22Rv1 (cell line): Measurements from ENCODE around the gene ALG10B.

Experiments
- H3K27ac ChIP-seq: fragments of 450-650 bp; 2 replicates; pipeline ENCODE4 v1.5.1; 2017
- ZFX ChIP-seq: fragments of 450-650 bp; IDR thresholded peaks from 2 replicates; pipeline ENCODE4 v1.6.1; 2017; ENCODE audit warnings: antibody characterized with exemption, borderline replicate concordance
- TF ChIP-seq, protein P1 (sequence below): fragments of 450-650 bp; IDR thresholded peaks from 2 replicates; pipeline ENCODE4 v1.5.1; 2017; ENCODE audit warnings: mild to moderate bottlenecking

Gene ALG10B, protein sequence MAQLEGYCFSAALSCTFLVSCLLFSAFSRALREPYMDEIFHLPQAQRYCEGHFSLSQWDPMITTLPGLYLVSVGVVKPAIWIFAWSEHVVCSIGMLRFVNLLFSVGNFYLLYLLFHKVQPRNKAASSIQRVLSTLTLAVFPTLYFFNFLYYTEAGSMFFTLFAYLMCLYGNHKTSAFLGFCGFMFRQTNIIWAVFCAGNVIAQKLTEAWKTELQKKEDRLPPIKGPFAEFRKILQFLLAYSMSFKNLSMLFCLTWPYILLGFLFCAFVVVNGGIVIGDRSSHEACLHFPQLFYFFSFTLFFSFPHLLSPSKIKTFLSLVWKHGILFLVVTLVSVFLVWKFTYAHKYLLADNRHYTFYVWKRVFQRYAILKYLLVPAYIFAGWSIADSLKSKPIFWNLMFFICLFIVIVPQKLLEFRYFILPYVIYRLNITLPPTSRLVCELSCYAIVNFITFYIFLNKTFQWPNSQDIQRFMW

DNA sequence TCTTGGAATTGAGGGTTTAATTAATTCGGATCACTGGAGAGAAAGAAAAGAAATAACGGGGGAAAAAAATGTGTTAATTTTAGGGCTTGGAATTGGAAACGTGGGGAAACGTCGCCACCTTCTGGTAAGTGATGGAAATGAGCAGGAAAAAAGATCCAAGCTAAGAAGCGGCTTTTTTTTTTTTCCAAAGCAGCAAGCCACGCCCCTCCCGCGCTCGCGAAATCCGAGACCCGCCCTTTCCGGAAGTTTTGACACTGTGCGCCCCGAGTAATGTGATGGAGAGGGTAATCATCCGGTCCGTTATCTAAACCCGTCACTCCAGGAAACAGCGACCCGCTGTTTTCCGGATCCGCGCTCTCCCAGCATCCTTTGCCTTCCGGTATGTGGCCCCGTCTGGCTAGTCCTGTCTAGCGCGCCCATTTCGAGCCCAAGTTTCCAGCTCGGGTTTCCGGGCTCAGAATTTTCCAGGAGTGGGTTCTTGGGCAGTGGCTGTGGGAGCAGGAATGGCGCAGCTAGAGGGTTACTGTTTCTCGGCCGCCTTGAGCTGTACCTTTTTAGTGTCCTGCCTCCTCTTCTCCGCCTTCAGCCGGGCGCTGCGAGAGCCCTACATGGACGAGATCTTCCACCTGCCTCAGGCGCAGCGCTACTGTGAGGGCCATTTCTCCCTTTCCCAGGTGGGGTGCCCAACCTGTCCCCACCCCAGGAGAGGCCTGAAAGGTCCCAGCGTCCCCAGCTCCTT, at the start of gene ALG10B:
Gene ALG10B, plus strand, starts transcription at position 384 of the 739 bp plus-strand sequence. Its CDS starts 120 bp downstream, at position 504.
- H3K27ac ChIP-seq, result peak within 1 kb of the TSS; percentile 77
- TF ChIP-seq ZFX, result no peak
- TF ChIP-seq, protein P1, sequence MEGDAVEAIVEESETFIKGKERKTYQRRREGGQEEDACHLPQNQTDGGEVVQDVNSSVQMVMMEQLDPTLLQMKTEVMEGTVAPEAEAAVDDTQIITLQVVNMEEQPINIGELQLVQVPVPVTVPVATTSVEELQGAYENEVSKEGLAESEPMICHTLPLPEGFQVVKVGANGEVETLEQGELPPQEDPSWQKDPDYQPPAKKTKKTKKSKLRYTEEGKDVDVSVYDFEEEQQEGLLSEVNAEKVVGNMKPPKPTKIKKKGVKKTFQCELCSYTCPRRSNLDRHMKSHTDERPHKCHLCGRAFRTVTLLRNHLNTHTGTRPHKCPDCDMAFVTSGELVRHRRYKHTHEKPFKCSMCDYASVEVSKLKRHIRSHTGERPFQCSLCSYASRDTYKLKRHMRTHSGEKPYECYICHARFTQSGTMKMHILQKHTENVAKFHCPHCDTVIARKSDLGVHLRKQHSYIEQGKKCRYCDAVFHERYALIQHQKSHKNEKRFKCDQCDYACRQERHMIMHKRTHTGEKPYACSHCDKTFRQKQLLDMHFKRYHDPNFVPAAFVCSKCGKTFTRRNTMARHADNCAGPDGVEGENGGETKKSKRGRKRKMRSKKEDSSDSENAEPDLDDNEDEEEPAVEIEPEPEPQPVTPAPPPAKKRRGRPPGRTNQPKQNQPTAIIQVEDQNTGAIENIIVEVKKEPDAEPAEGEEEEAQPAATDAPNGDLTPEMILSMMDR, result peak; percentile 79

DNA sequence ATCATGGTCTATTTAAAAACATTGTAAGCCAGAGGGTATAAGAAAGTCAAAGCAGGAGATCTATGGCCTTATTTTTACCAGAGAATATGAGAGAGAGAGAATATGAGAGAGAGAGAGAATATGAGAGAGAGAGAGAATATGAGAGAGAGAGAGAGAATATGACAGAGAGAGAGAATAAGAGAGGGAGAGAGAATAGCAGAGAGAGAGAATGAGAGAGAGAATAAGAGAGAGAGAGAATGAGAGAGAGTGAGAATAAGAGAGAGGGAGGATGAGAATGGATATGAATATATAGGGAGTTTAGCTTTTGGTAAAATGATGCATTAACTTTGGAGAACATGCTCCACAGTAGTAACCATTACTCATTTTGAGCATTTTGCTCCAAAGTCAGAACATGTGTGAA, 48.0 kb upstream of the ALG10B start:
- no peak overlapping the region for H3K27ac ChIP-seq
- TF ChIP-seq ZFX, result no peak
- TF ChIP-seq, protein P1, result no peak

DNA sequence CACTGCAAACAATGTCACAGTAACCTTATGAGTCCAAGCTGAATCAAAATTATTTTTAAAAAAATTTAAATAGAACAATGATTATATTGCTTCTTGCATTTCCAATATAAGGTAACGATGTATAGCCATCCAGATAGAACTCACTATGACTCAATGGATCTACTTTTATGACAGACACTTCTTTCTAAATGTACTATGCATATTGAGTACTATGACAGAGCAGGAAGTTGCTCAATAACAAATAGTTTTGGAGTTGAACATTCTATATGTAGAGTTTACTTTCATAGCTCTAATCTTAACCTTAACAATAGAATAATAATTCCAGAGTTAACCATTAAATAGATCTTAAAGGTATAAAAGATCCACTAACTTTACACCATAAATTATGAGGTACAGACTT, 46.7 kb upstream of the ALG10B start:
- TF ChIP-seq, protein P1, result no peak
- TF ChIP-seq ZFX, result no peak
- H3K27ac ChIP-seq, result no peak overlapping the region

DNA sequence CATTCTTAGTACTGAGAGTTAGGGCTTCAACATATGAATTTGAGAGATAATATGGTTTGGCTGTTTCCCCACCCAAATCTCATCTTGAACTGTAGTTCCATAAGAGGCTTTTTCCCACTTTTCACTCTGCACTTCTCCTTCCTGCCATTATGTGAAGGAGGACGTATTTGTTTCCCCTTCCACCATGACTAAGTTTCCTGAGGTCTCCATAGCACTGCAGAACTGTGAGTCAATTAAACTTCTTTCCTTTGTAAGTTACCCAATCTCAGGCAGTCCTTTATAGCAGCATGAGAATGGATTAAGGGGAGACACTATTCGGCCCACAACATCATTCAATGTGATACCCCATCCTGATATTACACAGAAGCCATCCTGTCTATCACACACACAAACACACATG, 36.8 kb upstream of the ALG10B start:
- no peak overlapping the region for H3K27ac ChIP-seq

DNA sequence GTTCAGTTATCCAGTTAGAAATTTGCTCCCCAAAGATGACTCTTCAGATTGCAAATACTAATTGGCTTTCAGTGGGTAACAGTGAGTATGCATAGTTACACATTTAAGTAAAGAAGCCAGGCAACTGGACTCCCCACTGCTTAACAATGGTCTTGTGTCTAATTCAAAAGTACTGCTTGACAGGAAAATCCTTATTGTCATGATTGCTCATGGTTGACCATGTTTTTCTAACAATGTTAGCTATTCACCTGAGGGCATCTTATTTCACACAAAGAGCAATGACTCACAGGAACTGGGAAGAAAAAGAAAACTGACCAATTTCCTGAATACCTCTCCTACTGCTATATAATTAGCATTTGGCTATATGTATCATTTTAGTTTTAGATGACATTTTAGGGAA, 33.7 kb upstream of the ALG10B start:
- TF ChIP-seq, protein P1, result no peak
- no peak for TF ChIP-seq ZFX
- H3K27ac ChIP-seq, result no peak overlapping the region

More for the DNA sequence above, 36.8 kb upstream of the ALG10B start:
- no peak for TF ChIP-seq ZFX
- TF ChIP-seq, protein P1, result no peak

DNA sequence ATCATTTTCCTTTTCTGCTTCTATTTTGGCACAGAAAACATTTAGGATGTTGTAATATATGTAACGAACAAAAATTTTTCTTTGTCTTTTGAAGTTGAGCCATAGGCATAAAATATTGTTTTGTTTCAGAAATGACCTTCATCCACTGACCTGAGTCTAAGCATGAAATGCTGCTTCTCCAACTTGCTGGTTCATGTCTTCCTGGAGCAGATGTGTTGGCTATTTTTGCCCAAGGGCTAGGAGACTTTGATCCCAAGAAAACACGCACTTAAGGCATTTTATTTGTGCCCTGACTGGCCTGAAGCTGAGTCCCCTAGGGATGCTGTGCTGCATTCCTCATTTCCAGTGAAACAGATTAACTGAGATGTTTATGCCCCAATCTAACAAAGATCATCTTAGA, 27.2 kb upstream of the ALG10B start:
- TF ChIP-seq ZFX, result no peak
- TF ChIP-seq, protein P1, result no peak
- H3K27ac ChIP-seq, result no peak overlapping the region
